ENCODE measurements around the gene PALLD.

- no peak for TF ChIP-seq CTCF (conservative IDR thresholded peaks at IDR 0.05; ENCODE audit: low read depth, low read length)
- TF ChIP-seq EZH2phosphoT487 (IDR thresholded peaks at IDR 0.05; ENCODE audit: borderline replicate concordance, low read length) = no peak
Observed at GRCh38 chr4:168636506-168637196, 139.8 kb downstream of the PALLD start.
